NCI-H128 (cell line): ENCODE measurements around the gene P2RX7.
"Not testable (repeated sequence)": the region's sequence is repeated elsewhere in the genome, so short reads cannot be mapped to it uniquely, and the experiment has no call there.

Source experiments
- DNase-seq: peaks from one replicate; lab custom pipeline; 2025; ENCODE audit not compliant: unreplicated experiment; lab: John Stamatoyannopoulos, UW

P2RX7 gene

DNA sequence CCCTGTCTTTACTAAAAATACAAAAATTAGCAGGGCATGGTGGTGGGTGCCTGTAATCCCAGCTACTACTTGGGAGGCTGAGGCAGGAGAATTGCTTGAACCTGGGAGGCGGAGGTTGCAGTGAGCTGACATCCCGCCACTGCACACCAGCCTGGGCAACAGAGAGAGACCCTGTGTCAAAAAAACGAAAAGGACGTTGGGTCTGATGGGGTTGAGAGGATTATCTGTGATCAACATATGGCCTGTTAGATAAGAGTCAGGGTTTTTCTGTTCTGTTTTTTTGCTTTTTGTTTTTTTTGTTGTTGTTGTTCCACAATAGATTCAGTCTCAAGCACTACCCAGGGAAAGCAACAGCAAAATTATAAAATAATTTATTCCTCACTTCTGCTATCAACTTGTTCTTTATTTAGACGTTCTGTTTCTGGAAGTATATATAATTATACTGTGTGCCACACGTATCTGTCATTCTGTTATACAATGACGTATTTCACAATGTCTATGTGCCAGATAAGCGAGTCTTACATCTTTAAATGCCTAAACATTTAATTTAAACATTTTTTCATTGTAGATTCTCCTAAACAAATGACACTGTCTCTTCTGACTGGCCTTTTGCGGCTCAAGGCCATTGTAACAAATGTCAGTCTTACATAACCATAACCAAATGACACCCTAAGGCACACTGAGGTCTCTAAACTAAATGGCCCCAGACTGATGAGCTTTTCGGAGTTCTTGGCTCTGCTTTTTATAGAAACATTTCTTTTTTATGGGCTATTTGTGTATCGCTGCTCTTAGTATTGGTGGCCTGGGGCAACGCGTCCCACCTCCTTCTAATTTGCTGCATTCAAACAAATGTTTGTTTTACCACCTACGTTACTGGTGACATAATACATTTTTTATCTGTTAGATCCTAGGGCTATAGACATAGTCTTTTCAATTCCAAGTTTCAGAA lies 70.0 kb downstream of the P2RX7 start:
- no peak for DNase-seq

DNA sequence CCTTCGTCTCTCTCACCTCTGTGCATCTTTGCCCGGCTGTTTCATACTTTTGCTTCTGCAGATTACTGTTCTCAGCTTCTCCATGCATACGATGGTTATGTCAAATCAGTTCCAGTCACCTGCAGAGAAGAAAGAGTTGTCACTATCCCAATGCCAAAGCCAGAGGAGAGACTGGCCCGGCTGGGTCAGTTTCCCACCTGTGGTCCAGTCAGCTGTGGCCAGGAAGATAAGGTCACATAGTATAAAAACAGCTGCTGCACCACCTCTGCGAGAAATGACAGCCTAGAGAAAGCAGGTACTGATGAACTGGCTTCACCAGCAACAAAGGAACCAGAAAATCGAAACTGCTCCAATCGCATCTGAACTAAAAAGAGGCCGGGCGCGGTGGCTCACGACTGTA lies 70.8 kb downstream of the P2RX7 start:
- DNase-seq: no peak

DNA sequence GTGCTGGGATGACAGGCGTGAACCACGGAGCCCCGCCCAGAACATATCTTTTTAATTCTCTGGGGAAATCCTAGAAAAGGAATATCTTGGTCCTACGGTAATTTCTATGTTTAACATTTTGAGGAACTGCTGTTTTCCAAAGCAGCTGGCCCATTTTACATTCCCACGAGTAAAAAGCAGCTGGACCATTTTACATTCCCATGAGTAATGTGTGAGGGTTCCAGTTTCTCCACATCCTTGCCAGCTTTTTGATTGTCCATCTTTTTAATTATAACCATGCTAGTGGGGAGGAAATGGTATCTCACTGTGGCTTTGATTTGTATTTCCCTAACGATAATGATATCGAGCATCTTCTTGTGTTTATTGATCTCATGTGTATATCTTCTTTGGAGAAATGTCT lies 72.8 kb downstream of the P2RX7 start:
- DNase-seq: no peak

DNA sequence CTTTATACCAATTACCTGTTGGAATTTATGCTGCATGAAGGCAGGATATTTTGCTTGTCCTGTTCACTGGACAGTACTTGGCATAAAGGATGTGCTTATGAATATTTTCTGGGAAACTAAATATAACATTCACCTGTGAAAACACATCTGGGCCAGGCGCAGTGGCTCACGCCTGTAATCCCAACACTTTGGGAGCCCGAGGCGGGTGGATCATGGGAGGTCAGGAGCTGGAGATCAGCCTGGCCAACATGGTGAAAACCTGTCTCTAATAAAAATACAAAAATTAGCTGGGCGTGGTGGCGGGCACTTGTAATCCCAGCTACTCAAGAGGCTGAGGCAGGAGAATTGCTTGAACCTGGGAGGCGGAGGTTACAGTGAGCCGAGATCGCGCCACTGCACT lies 75.9 kb downstream of the P2RX7 start:
- not testable (repeated sequence) for DNase-seq

DNA sequence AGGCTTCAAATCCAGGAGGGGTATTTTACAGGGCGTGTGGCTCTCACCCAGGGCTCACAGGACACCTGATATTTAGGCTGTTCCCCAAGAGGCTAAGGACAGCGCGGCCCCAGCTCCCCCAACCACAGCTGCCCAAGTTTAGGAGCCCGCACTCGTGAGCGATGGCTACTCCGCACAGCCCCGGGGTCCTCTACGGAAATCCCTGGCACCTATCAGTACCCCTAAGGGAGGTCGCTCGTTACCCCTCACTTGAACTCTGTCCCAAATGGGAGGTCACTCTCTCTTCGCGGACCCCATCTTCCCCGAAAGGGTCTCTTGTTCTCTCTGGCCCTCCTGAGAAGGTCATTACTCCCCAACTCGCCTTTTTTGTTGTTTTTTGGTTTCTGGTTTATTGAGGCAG lies 76.5 kb downstream of the P2RX7 start:
- DNase-seq: no peak

DNA sequence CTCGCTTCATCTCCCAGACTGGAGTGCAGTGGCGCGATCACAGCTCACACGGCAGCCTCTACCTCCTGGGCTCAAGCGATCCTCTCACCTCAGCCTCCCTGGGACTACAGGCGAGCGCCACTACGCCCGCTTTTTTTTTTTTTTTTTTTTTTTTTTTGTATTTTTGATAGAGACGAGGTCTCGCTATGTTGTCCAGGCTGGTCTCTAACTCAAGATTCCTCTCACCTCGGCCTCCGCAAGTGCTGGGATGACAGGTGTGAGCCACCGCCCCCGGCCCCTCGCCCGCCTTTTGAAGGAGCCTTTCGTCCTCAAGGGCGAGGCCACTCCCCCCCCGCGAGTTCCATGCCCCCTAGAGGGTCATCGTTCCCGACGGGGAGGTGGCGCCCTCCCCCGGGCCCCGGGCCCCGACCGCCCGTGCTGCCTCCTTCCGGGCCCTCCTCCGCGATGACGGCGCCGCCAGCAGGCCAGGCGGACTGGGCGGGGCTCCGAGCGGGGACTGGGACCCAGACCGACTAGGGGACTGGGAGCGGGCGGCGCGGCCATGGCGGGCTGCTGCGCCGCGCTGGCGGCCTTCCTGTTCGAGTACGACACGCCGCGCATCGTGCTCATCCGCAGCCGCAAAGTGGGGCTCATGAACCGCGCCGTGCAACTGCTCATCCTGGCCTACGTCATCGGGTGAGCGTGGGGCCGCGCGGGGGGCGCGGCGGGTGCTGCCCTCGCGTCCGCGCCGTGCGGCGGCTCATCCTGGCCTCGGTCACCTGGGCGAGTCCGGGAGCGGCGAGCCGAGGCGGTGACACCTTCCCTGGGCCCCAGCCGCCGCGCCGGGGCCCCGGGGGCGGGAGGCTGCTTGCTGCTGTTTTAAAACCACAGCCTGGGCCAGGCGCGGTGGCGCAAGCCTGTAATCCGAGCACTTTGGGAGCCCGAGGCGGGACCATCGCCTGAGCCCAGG lies 77.2 kb downstream of the P2RX7 start, which contains the start of gene P2RX4:
Gene P2RX4, plus strand, starts transcription at position 506 of the 949 bp plus-strand sequence. Its CDS starts 36 bp downstream, at position 542.
- DNase-seq: peak; percentile 37

DNA sequence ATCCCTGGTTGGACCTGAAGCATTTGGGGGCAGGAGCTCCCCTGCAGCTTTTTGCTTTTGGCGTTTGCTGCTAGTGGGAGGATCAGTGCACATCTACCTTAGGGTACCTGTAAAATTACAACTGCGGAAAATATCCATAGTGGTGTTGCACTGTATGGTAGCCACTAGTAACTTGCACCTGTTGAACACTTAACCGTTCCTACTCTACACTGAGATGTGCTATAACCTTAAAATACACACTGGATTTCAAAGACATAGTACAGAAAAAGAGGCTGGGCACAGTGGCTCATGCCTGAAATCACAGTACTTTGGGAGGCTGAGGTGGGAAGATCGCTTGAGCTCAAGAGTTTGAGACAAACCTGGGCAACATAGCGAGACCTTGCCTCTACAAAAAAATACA lies 80.2 kb downstream of the P2RX7 start:
- DNase-seq: no peak

DNA sequence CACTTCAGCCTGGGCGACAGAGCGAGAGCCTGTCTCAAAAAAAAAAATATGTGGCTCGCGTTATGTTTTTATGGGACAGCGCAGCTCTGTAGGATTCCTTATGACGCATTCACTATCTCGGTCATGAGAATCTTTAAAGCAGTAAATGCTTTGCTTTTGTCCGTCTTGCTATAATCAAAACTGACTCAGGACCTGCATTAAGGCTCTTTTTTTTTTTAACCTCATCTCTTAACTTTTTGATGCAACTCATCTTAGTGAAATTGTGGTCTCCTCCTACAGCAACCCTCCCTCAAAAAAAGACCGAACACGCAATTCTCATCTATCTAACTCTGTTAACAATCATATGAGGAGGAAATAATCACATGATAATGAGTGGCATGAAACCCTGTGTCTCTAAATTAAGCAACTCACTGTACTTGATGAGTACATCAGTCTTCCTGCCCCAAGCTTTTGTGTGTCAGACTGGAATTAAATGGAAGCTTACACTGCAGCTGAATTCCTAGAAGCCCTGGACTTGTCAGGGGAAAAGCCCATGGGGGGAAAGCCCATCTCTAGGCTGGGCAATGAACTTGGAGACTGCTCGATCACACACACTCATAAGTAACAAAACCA lies 81.6 kb downstream of the P2RX7 start:
- DNase-seq: no peak

DNA sequence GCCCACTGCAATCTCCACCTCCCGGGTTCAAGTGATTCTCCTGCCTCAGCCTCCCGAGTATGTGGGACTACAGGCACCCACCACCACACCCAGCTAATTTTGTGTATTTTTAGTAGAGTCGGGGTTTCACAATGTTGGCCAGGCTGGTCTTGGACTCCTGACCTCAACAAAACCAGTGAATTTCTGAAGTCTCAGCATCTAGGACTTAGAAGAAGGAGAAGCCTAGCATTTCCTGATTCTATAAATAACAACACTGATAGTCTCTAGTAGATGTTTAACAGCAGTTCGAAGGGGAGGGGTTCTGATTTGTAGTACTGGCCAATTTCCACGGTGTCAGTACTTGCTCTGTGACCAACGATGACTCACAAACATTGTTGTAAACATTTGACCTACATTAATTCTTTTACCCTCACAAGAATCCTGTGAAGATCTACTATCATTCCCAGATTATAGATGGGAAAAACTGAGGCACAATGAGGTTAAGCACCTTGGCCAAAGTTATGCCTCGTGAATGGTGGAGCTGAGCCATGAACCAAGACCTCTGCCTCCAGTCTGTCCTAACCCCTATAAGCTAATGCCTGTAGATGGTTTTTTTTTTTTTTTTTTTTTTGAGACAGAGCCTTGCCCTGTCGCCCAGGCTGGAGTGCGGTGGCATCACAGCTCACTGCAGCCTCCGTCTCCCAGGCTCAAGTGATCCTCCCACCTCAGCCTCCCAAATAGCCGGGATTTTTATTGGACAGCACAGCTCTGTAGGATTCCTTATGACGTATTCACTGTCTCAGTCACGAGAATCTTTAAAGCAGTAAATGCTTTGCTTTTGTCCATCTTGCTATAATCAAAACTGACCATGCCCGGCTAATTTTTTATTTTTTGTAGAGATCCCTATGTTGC lies 82.4 kb downstream of the P2RX7 start:
- DNase-seq: no peak

DNA sequence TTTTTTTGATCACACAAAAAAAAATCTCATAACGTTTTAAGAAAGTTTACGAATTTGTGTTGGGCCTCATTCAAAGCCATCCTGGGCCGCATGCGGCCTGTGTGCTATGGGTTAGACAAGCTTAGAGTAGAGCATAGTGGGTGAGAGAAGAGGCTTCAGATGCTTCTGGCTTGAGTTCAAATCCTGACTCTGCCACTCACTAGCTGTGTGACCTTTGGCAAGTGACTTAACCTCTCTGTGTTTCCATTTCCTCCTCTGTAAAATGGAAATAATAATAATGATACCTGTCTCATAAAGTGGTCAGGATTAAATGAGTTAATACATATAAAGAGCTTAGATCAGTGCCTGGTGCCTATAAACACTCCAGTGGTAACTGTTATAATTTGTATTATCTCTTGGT lies 83.4 kb downstream of the P2RX7 start:
- DNase-seq: no peak

DNA sequence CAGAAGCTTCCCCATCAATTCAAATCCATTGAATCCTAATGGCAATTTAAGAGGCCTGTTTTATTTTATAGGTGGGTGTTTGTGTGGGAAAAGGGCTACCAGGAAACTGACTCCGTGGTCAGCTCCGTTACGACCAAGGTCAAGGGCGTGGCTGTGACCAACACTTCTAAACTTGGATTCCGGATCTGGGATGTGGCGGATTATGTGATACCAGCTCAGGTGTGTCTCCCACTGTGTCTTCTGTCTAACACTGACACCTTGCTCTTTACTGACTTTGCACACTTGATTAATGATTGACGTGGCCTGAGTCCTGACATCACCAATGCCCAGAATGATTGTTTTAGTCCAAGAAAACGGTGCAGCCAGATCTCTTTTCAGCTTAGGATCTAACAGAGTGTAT lies 84.4 kb downstream of the P2RX7 start:
- DNase-seq: no peak

DNA sequence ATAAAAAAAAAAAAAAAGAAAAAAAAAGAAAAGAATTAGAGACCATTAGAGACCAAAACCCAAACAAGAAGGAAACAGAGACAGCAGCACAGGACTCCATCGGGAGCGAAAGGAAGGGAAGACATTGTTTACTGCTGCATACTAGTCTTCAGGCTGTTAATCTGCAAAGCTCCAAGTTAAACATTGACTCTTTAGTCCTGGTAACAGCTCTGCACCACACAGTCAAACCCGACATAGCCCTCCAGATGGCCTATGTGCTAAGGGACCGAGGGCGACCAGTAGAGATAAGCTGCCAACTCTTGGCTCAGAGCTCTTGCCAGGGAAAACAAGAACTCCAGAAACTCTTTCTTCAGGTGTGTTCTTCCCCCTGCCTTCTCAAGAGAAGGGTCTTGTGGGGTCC lies 85.1 kb downstream of the P2RX7 start:
- no peak for DNase-seq

DNA sequence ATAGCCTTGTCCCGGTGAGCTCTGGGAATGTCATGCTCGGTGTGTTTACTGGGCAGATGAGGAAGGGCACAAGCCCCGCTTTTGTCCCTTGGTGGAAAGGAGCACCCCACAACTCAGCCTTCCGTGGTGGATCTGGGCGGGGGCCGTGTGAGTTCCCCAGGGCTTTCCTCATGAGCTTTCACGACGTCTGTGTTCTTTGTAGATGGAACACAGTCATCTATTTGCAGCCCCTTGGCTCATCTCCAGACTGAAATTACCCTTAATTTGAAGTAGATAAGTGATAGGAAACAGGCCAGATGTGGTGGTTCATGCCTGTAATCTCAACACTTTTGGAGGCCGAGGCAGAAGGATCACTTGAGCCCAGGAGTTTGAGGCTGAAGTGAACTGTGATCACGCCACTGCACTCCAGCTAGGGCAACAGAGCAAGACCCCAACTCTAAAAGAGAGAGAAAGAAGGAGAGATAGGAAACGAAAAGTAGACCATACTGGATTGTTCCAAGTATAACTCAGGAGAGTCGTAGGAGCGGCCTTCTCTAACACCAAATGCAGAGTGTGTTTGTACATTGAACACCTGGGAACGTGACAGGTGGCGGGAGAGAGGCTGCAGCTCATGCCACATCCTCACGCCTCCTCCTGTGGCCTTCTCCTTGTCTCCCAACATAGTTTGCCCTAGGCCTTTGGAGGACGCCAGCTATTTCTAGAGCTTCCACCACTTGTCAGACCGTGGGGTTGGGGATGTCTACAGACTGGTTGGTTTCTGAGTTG lies 86.1 kb downstream of the P2RX7 start:
- DNase-seq: no peak

DNA sequence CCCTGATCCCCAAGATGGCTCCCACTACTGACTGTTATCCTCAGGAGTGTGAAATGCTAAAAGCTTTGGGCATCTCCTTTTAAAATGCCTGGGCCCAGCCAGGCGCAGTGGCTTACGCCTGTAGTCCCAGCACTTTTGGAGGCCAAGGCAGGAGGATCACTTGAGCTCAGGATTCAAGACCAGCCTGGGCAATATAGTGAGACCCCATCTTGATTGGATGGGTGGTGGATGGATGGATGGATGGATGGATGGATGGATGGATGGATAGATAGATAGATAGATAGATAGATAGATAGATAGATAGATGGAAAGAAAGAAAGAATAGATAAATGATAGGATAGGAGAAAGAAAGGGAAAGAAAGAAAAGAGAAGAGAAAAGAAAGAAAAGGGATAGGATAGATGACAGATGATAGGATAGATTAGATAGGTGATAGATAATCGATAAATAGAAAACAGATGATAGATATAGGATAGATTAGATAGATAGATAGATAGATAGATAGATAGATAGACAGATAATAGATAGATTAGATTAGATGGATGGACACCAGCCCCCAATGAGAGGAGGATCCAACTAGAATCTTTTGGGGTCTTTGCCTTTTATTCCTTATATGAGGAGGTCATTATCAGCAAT lies 86.8 kb downstream of the P2RX7 start:
- DNase-seq: no peak

DNA sequence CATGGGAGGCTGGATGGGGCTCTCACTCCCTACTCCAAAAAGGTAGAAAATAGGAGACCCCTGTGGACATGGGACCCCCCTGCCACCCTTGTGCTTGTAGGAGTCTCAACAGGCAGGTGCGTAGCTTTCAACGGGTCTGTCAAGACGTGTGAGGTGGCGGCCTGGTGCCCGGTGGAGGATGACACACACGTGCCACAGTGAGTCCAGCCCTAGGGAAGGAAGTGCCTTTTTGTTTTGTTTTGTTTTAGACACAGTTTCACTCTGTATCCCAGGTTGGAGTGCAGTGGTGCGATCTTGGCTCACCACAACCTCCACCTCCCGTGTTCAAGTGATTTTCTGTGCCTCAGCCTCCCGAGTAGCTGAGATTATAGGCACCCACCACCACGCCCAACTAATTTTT lies 90.2 kb downstream of the P2RX7 start:
- DNase-seq: no peak

DNA sequence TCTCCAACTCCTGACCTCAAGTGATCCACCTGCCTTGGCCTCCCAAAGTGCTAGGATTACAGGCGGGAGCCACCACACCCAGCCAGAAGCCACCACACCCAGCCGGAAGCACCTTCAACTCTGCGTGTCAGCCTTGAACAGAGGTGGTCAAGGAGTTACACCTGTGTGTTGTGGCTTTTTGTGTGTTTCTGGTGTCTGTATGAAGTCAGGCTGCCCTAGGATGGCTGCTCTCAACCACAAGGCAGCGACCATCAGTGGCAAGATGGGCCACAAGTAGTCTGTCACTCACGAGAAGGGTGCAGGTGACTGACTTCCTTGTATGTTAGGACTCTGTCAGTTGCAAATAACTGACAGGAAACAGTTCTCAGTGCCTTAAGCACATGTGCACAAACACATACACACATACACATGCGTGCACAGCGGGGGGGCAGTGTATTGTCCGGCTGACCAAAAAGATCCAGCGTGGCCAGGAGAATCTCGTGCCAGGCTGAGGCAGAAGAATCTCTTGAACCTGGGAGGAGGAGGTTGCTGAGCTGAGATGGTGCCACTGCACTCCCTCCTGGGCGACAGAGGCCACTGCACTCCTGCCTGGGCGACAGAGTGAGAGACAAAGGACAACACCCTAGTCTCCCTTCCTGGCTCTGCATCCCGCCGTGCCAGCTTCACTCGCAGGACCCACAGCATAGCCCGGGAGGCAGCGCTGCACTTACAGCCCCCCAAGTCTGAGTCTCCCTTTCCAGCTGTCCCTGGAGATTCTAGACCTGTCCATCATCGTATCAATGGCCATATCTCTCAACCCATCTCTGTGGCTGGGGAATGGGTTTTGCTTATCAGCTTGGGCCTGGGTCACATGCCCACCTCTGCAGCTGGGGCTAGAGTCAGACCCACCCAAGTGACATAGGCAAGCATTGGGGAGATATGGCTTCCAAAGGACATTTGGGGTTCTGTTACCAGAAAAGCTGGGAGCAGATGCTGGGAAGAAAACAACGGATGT lies 90.9 kb downstream of the P2RX7 start:
- DNase-seq: no peak

DNA sequence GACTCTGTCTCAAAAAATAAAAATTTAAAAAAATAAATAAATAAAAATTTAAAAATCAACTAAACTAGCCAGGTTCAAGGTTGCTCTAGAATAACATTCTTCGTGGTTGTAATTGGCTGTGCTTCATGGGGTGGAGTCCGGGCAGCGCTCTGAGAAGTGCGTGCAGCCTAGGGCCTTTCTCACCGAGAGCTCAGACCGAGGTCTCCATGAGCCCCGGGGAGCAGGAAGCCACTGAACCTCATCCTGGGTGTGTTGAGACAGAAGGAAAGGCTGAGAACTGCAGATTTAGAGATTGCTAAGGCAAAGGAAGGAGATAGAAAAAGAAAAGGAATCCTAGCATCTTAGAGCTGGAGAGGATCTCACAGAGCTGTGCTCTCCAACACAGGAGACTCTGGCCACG lies 91.9 kb downstream of the P2RX7 start:
- no peak for DNase-seq

DNA sequence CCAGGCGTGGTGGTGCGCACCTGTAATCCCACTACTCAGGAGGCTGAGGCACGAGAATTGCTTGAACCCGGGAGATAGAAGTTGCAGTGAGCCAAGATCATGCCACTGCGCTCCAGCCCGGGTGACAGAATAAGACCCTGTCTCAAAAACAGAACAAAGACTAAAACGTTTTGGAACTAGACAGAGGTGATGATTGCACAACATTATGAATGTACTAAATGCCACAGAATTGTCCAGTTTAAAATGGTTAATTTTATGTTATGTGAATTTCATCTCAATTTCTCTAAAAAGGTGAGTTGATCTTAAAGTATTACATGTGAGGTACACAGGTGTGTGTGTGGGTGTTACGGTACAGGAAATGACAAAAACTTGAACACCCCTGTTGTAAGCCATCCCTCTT lies 93.7 kb downstream of the P2RX7 start:
- no peak for DNase-seq
